Measurements from ENCODE around the gene WDR76.
"Not testable (repeated sequence)": the region's sequence is repeated elsewhere in the genome, so short reads cannot be mapped to it uniquely, and the experiment has no call there.

Gene WDR76

GRCh38 chr15:43826508-43827341, at the start of gene WDR76:
TSS of gene WDR76 (plus strand) at chr15:43827002. CDS start at chr15:43827033, 31 bp downstream.
- peak in 30 of 56 donors; percentile 1 to 59 (median 12) for DNase-seq

GRCh38 chr15:43777267-43777914, 49.4 kb upstream of the WDR76 start:
- peak in 44 of 56 donors; percentile 26 to 74 (median 54) for DNase-seq

GRCh38 chr15:43779016-43779415, 47.8 kb upstream of the WDR76 start:
- no peak for DNase-seq

DNA sequence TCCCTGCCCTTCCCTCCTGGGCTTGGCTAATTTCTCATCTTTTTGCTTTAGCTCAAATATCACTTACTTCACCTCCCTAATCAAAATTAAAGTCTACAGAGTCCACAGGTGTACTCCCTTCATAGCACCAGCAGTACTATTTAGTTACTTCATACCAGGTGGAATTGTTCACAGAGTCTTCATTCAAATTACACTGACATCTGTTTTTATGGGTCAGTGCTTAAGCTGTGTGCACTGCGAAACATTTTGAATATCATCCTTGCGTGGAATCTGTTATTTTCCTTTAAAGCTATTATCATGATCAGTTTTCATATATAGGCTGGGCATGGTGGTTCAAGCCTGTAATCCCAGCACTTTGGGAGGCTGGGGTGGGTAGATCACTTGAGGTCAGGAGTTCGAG, 37.4 kb upstream of the WDR76 start:
- DNase-seq, result no peak

DNA sequence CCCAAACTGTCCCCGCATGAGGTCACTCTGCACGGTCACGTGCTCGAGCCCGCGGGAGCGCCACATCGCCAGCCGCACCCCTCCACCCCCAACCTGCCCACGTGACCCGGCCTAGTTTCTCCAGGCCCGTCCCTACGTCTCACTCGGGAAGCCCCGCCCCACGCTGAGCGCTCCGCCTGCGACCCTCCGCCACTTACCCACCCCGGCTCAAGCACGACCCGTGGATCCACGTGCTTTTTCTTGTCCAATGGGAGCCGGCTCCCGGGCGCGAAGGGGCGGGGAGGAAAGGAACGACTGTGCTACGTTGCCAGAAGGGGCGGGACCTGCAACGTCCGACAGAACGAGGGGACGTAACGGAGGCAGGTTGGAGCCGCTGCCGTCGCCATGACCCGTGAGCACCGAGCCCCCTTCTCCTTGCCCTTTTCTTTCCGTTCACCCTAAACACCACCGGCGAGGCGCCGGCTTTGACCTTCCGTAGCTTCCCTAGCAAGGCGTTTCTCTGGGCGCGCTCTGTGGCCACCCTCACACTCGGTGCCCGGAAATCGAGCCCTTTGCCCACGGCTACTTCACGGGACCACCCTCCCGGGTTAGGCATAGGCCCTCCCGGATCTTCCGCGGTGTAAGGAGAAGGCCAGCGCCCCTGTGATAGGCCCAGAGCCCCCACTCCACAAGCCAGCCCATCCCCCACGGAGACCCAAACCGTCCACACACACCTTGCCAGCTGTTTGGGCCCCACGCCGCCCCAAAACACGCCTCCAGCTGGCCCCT, 34.6 kb upstream of the WDR76 start, which contains the start of gene SERF2:
Gene SERF2, plus strand, starts transcription at position 328 of the 768 bp plus-strand sequence. Its CDS starts 57 bp downstream, at position 385.
- peak; percentile 97 to 100 (median 100) for DNase-seq

DNA sequence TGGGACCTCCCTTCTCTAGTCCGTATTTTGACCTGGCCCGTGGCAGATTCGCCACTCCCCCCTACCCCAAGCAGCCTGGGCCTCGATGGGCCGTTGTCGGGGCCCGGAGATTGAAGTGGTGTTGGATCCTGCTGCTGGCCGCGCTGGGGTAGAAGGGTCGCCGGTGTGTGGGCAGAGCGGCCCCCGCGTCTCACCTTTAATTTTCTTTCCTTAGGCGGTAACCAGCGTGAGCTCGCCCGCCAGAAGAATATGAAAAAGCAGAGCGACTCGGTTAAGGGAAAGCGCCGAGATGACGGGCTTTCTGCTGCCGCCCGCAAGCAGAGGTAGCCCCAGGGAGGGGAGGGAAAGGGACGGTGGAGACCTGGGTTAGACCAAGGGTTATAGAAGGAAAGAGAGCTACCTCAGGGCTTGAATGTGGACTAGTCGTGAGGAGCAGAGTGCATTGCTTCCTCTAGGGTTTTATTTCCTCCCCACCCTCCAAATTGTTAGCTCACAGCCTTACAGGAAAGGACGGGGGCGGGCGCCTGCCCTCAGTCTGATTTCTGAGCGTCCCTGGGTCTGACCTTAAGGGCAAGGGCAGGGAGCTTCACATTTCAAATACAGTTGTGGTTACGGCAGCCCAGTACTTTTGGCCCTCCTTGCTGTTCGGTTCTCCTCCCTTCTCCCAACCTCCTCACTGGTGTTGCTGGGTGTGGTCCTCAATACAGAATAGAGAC, 33.9 kb upstream of the WDR76 start:
- peak in 3 of 56 donors; percentile 21 to 55 (median 49) for DNase-seq

GRCh38 chr15:43793647-43794046, 33.2 kb upstream of the WDR76 start:
- DNase-seq, result no peak

- DNase-seq, result no peak
These were observed 32.3 kb upstream of the WDR76 start for GRCh38 chr15:43794269-43795037.

DNA sequence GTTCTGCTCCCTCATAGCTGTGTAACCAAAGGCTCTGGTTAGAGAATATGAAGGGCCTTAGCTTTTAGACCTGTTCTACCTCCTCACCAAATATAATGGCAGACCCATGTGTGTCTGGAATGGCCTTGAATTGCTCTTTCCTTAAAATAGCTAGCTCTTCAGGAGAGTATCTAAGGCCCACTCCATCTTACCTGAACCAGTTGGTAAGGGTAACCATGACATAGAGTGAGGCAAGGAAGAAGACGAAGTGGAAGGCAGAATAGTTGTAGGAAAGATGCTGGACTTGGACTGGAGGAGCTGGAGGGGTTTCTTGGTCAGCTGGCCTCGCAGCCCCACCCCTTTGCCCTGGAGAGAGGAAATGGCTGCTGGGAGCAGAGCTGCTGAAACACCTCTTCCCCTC, 31.6 kb upstream of the WDR76 start:
- no peak for DNase-seq

DNA sequence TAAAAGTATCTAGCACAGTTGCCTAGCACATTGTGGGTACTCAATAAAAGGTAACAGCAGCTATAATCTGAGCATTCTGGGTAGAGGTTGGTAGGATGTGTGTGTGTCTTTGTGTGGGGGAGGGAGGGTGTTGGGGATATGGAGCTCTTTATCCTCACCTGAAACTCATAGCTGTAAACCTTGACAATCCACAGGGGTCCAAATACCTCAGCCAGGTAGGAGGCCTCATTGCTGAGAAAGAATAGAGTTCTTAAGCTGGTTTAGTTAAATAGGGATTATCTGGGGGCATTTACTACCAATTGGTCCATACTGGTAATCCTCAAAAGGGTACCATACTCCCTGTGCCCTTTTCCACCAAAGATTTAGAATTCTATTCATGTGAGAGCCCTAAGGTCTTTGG, 30.8 kb upstream of the WDR76 start:
- DNase-seq, result no peak

DNA sequence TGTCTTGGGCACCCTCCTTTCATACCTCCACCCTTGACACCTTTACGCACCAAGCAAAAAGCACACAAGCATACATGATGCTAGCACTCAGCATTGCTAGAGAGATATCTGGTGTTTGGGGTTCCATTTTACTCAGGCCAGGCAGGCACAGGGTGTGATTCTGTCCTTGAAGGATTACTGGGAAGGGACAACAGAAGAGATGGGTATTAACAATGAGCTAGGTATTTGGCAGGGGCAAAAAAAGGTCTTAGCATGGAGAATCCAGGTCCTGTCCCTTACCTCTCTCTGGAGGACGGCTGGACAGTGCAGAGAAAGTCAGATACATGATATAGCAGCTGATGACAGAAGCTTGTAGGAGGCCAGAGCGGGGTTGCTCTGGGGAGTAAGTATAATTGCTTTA, 30.2 kb upstream of the WDR76 start:
- DNase-seq, result no peak

DNA sequence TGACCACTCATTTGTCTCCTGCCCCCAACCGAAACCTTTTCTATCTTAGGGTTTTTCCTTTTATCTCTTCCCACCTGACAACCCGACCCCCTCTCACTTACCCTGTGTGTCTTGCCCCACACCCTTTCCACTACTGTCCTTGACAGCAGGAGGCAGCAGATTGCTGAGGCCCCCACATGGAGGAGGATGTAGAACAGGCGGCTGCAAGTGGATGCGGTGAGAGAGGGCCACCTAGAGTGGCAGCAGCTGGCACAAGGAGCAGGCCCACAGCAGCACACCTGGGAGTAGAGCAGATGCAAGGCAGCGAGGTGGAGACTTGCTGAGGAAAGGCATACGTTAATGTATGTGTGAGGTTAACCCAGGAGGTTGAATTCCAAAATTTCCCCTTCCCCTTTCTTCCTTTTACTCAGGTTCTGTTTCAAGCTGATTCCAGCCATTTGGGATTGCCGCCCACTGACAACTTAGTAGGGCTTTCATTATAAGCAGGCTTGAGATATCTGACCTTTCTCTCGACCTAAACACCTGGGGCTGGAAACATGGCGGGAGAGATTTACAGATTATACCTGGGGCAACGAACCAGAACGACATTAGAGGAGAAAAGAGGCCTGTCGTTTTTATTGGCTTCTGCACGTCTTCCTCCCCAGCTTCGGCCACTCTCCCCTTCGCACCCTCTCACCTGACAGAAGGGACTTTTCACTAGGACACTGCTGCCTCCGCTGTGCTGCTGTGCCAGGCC, 27.4 kb upstream of the WDR76 start:
- peak in 1 of 56 donors; percentile 14 for DNase-seq

GRCh38 chr15:43799945-43800285, 26.9 kb upstream of the WDR76 start, which contains the start of gene SERINC4:
TSS of gene SERINC4 (minus strand) at chr15:43800220. CDS start at chr15:43799986, 234 bp downstream.
- DNase-seq, result peak in 1 of 56 donors; percentile 50

GRCh38 chr15:43800286-43801141, 26.3 kb upstream of the WDR76 start, which contains the start of gene HYPK:
TSS of gene HYPK (plus strand) at chr15:43800599. CDS start at chr15:43800623, 24 bp downstream.
- peak; percentile 32 to 95 (median 90) for DNase-seq

DNA sequence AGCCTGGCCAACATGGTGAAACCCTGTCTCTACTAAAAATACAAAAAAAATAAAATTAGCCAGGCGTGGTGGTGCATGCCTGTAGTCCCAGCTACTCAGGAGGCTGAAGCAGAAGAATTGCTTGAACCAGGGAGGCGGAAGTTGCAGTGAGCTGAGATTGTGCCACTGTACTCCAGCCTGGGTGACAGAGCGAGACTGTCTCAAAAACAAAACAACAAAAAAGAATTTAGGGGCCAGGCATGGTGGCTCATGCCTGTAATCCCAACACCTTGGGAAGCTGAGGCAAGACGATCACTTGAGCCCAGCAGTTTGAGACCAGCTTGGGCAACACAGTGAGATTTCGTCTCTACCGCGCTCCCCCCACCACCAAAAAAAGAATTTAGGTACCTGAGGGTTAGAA, 24.1 kb upstream of the WDR76 start:
- DNase-seq, result not testable (repeated sequence)

GRCh38 chr15:43808435-43808950, 18.3 kb upstream of the WDR76 start:
- DNase-seq, result no peak

- DNase-seq, result no peak
These were observed 17.7 kb upstream of the WDR76 start for GRCh38 chr15:43808960-43809678.

All from nucleus accumbens (tissue), 56 donors.